ENCODE results near the gene TAF6. TPM values are rescaled to one million over a fixed set of nuclear protein-coding genes. Genes with fewer than 3 reads are reported as not detected.

The TAF6 gene
- total and polyA plus RNA-seq, 2 experiments from 2014 or later, result 56.3 to 141 TPM

- peak overlapping the region; percentile 83 for H3K4me3 Mint-ChIP-seq
- peaks cover 14% of the 10 kb centered on the region for H4K20me1 ChIP-seq (replicated peaks; ENCODE audit: insufficient read depth)
- peaks cover 56% of the 10 kb centered on the region for H3K36me3 Mint-ChIP-seq (ENCODE audit: low read depth)
- no peak for ATAC-seq
- H3K4me3 ChIP-seq, result no peak overlapping the region
- peaks cover 4% of the 10 kb centered on the region; the same call in 1 of the 2 replicates for H3K79me2 ChIP-seq (replicated peaks; ENCODE audit: insufficient read depth)
- H3K4me1 Mint-ChIP-seq, result peaks cover 31% of the 10 kb centered on the region
- no peak overlapping the region for H3K27ac Mint-ChIP-seq
- H3K27me3 ChIP-seq (ENCODE audit: insufficient read depth), result no peaks in the 10 kb centered on the region
- H3K4me1 ChIP-seq (ENCODE audit: insufficient read depth), result peaks cover 7% of the 10 kb centered on the region; the same call in 1 of the 2 replicates
- TF ChIP-seq EZH2phosphoT487 (IDR thresholded peaks at IDR 0.05; ENCODE audit: unreplicated experiment), result no peak
- TF ChIP-seq REST (IDR thresholded peaks at IDR 0.05; ENCODE audit: unreplicated experiment), result no peak
- TF ChIP-seq, protein P1, sequence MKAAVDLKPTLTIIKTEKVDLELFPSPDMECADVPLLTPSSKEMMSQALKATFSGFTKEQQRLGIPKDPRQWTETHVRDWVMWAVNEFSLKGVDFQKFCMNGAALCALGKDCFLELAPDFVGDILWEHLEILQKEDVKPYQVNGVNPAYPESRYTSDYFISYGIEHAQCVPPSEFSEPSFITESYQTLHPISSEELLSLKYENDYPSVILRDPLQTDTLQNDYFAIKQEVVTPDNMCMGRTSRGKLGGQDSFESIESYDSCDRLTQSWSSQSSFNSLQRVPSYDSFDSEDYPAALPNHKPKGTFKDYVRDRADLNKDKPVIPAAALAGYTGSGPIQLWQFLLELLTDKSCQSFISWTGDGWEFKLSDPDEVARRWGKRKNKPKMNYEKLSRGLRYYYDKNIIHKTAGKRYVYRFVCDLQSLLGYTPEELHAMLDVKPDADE (IDR thresholded peaks at IDR 0.05), result no peak
- TF ChIP-seq JUNB (IDR thresholded peaks at IDR 0.05; ENCODE audit: unreplicated experiment), result no peak
- TF ChIP-seq CREB1 (CRISPR knock-in tag; IDR thresholded peaks at IDR 0.05; ENCODE audit: low read depth), result no peak
- no peak for TF ChIP-seq POLR2AphosphoS5 (IDR thresholded peaks at IDR 0.05; ENCODE audit: low read depth)
- no peak for TF ChIP-seq STAT1 (IDR thresholded peaks at IDR 0.05; ENCODE audit: unreplicated experiment)
- no peak for TF ChIP-seq NANOG (IDR thresholded peaks at IDR 0.05; ENCODE audit: borderline replicate concordance)
- TF ChIP-seq CTCF (conservative IDR thresholded peaks at IDR 0.05; ENCODE audit: low read depth in 2 of 2), result no peak
- no peak for TF ChIP-seq ZNF462 (CRISPR knock-in tag; IDR thresholded peaks at IDR 0.05)
- TF ChIP-seq EZH2 (IDR thresholded peaks at IDR 0.05; ENCODE audit: low read depth, unreplicated experiment), result no peak
- TF ChIP-seq ZNF331 (CRISPR knock-in tag; IDR thresholded peaks at IDR 0.05; ENCODE audit: low read depth), result no peak
- TF ChIP-seq ZNF114 (CRISPR knock-in tag; IDR thresholded peaks at IDR 0.05), result no peak
- H3K36me3 ChIP-seq (ENCODE audit: insufficient read depth), result no peaks in the 10 kb centered on the region
- H3K4me2 ChIP-seq, result peak overlapping the region; percentile 88; the same call in 1 of the 2 replicates
- no peak overlapping the region for H2AFZ ChIP-seq
- DNase-seq (ENCODE audit: low spot score), result no peak
- H3K27ac ChIP-seq (ENCODE audit: low read depth), result no peak overlapping the region
- peaks cover 25% of the 10 kb centered on the region for H3K27me3 Mint-ChIP-seq (ENCODE audit: insufficient read depth, low read depth, poor library complexity)
- H3K9me2 ChIP-seq (ENCODE audit: insufficient read depth), result no peaks in the 10 kb centered on the region
- peaks cover 39% of the 10 kb centered on the region for H3F3A ChIP-seq (replicated peaks; ENCODE audit: low read depth)
- H3K9me3 Mint-ChIP-seq, result no peaks in the 10 kb centered on the region
These were observed 37.3 kb upstream of the TAF6 start for GRCh38 chr7:100156331-100157068.
